T-helper 1 cell treated with Interleukin-12 subunit alpha and Interleukin-12 subunit beta and Interleukin-4 antibody, amounts not matched to agents 30 μg/mL and 1 μg/mL, for 36 hours (primary cell): ENCODE measurements around the gene AMHR2.
A peak's percentile ranks its signal among the peaks of the same experiment; 100 is the strongest.
"Not testable (repeated sequence)": the region's sequence is repeated elsewhere in the genome, so short reads cannot be mapped to it uniquely, and the experiment has no call there.

Experiments used
- H3K27ac Mint-ChIP-seq: one replicate; pipeline ENCODE4 v1.8.0; 2021; ENCODE audit warnings: mild to moderate bottlenecking, mixed read lengths
- H3K27me3 Mint-ChIP-seq: one replicate; pipeline ENCODE4 v1.8.0; 2021; ENCODE audit warnings: low read depth, mixed read lengths
- H3K36me3 Mint-ChIP-seq: one replicate; pipeline ENCODE4 v1.8.0; 2021; ENCODE audit warnings: low read depth, mixed read lengths
- H3K4me1 Mint-ChIP-seq: one replicate; pipeline ENCODE4 v1.8.0; 2021; ENCODE audit warnings: low read depth, mixed read lengths
- H3K4me3 Mint-ChIP-seq: one replicate; pipeline ENCODE4 v1.8.0; 2021; ENCODE audit warnings: mild to moderate bottlenecking, moderate library complexity, mixed read lengths
- H3K9me3 Mint-ChIP-seq: one replicate; pipeline ENCODE4 v1.8.0; 2021; ENCODE audit warnings: mixed read lengths

AMHR2 gene

DNA sequence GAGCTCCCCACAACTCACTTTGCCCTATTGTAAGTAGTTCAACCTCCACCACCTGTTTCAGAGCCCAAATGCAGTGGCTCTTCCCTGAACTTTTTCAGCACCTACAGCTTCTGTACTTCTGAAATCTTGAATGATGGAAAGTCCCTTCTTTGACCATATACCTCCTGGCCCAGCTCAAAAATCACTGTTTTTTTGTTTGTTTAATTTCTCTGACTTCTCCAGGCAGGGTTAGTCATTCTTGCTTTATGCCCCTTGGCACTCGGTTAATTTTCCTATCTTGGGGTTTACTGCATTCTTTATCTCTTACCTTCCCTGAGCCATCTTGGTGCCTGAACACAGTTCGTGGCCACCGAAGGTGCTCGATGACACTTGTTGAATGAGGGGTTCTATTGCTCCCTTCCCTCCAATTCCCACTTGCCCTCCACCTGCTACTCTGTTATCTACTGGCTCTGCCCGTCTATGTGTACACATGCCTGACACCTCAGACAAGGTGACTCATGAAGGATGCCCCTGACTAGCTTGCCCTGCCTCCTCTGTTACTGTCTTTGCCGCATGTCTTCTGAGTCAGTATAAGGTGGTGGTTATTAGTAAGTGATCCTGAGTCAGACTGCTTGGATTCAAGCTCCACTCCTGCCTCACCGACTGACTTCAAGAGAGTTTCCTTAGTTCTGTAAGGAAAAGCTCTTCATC, 4.4 kb downstream of the AMHR2 start:
- H3K27ac Mint-ChIP-seq = no peak overlapping the region

DNA sequence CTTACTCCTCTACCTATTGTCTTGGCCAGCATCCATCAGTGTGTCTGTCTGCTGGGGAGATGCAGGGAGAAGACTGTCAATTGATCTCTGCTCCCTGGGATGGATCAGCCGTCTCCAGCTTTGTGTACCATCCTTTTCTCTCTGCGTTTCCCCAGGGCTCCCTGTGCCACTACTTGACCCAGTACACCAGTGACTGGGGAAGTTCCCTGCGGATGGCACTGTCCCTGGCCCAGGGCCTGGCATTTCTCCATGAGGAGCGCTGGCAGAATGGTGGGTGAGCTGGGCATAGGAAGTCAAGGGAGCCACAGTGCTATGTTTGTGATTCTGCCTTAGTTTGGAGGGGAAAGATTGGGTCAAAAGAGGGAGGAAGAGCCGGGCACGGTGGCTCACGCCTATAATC, 5.1 kb downstream of the AMHR2 start:
- no peaks in the 10 kb centered on the region for H3K27me3 Mint-ChIP-seq
- H3K4me1 Mint-ChIP-seq = peaks cover 3% of the 10 kb centered on the region
- no peak overlapping the region for H3K4me3 Mint-ChIP-seq
- no peak overlapping the region for H3K27ac Mint-ChIP-seq
- no peaks in the 10 kb centered on the region for H3K9me3 Mint-ChIP-seq
- H3K36me3 Mint-ChIP-seq = no peaks in the 10 kb centered on the region

More for the DNA sequence above, 4.4 kb downstream of the AMHR2 start:
- no peak overlapping the region for H3K4me3 Mint-ChIP-seq
- H3K4me1 Mint-ChIP-seq = peaks cover 3% of the 10 kb centered on the region
- no peaks in the 10 kb centered on the region for H3K9me3 Mint-ChIP-seq
- no peaks in the 10 kb centered on the region for H3K27me3 Mint-ChIP-seq
- no peaks in the 10 kb centered on the region for H3K36me3 Mint-ChIP-seq

DNA sequence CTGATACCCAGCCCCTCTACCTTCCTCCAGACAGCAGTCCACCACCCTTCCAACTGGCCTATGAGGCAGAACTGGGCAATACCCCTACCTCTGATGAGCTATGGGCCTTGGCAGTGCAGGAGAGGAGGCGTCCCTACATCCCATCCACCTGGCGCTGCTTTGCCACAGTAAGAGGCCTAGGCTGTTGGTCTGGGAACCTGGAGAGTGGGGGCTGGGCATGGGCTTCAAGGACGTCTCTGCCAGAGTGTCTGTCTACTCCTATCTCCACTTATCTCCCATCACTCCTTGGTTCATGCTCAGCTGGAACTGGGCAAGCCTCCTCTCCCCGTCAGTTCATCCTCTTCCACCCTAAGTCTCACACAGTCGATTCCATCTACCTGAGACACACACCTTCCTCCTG, 6.5 kb downstream of the AMHR2 start:
- H3K27ac Mint-ChIP-seq = no peak overlapping the region

DNA sequence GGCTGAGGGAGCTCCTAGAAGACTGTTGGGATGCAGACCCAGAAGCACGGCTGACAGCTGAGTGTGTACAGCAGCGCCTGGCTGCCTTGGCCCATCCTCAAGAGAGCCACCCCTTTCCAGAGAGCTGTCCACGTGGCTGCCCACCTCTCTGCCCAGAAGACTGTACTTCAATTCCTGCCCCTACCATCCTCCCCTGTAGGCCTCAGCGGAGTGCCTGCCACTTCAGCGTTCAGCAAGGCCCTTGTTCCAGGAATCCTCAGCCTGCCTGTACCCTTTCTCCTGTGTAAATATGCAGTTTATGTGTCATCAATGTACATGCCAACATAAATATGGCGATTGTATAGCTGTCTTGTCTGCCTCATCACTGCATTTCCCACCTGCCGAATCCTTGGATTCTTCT, 7.5 kb downstream of the AMHR2 start:
- no peaks in the 10 kb centered on the region for H3K27me3 Mint-ChIP-seq
- peaks cover 3% of the 10 kb centered on the region for H3K4me1 Mint-ChIP-seq
- no peak overlapping the region for H3K27ac Mint-ChIP-seq
- H3K9me3 Mint-ChIP-seq = no peaks in the 10 kb centered on the region
- H3K4me3 Mint-ChIP-seq = no peak overlapping the region
- H3K36me3 Mint-ChIP-seq = no peaks in the 10 kb centered on the region

More for the DNA sequence above, 6.5 kb downstream of the AMHR2 start:
- H3K4me3 Mint-ChIP-seq = no peak overlapping the region
- H3K36me3 Mint-ChIP-seq = no peaks in the 10 kb centered on the region
- no peaks in the 10 kb centered on the region for H3K27me3 Mint-ChIP-seq
- no peaks in the 10 kb centered on the region for H3K9me3 Mint-ChIP-seq
- peaks cover 3% of the 10 kb centered on the region for H3K4me1 Mint-ChIP-seq

DNA sequence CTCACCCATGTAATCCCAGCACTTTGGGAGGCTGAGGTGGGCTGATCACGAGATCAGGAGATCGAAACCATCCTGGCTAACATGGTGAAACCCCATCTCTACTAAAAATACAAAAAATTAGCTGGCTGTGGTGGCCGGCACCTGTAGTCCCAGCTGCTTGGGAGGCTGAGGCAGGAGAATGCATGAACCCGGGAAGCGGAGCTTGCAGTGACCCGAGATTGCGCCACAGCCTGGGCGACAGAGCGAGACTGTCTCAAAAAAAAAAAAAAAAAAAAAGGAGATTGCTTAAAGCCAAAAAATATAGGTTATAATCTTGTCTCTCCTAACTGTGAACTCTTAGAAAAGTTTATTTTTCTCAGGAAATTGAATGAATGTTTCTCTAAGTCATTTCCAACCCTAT, 11.7 kb downstream of the AMHR2 start:
- H3K4me3 Mint-ChIP-seq, H3K36me3 Mint-ChIP-seq, H3K4me1 Mint-ChIP-seq, H3K27ac Mint-ChIP-seq, H3K9me3 Mint-ChIP-seq, H3K27me3 Mint-ChIP-seq: not testable (repeated sequence)

DNA sequence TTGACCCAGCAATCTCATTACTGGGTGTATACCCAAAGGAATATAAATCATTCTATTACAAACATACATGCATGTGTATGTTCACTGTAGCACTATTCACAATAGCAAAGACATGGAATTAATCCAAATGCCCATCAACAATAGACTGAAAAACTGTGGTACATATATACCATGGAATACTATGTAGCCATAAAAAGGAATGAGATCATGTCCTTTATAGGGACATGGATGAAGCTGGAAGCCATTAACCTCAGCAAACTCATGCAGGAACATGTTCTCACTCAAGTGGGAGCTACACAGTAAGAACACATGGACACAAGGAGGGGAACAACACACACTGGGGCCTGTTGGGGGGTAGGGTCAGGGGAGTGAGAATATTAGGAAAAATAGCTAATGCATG, 15.9 kb downstream of the AMHR2 start:
- not testable (repeated sequence) for H3K9me3 Mint-ChIP-seq, H3K4me3 Mint-ChIP-seq, H3K27me3 Mint-ChIP-seq, H3K27ac Mint-ChIP-seq
- Mint-ChIP-seq H3K4me1 (peaks cover 19% of the 10 kb centered on the region), H3K36me3 (peaks cover 18% of the 10 kb centered on the region)

DNA sequence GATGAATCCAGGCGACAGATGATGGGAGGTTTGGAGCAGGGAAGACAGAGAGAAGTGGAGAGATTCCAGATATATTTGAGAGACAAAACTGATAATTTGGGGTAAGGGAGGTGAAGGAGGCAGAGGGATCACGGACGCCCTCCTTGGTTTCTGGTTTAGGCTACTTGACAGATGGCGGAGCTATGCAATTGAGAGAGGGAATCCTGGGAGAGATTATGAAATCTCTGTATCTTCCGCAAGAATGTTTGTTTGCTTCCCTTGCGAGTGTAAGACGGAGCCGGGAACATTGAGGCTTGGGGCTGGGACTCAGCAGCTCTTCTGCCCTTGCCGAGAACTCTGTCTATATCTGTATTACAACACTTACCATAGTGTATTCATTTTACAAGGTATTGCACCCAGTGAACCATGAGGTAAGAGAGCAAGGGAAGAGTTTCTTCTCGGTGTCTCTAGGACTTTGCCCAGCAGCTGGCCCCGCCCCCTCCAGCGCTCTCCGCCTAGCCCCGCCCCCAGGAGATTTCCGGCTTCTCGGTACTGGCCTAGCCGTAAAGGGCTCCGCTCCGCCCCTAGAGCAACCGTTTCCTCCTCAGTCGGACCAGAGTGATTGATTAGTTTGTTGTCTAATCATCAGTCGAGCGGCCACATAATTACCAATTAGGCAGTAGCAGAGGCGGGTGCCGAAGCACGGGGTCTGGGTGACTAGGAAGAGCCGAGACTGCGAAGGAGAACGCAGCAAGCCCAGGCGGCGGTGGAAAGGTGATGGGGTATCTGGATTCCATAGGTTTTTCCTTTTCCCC, 17.6 kb downstream of the AMHR2 start, which contains the start of gene PRR13:
Gene PRR13, plus strand, starts transcription at position 695 of the 794 bp plus-strand sequence. CDS start 981 bp downstream, outside the sequence.
- Mint-ChIP-seq H3K4me1 (peaks cover 31% of the 10 kb centered on the region), H3K36me3 (peaks cover 31% of the 10 kb centered on the region), H3K4me3 (peak within 1 kb of the TSS; percentile 94), H3K27ac (peak within 1 kb of the TSS; percentile 92), H3K9me3 (no peaks in the 10 kb centered on the region), H3K27me3 (no peaks in the 10 kb centered on the region)

DNA sequence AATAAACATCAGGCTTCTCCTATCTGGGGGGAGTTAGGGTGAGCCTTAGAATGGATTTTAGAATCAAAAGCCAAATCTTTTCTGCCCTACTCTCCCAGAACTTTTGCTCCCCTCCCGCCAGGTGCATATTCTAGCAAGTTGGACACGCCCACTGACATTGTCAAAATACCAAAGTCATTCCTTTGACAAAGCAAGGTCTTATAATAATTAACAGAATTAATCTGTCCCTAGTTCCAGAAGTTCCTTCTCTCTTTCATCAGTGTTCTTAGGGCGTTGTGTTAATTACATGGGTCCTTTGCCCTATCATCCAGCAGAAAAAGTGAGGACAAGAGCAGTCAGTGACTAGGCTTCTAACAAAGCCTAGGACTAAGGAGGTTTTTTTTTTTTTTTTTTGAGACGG, 20.3 kb downstream of the AMHR2 start:
- H3K27me3 Mint-ChIP-seq = no peaks in the 10 kb centered on the region
- no peak overlapping the region for H3K27ac Mint-ChIP-seq
- peaks cover 36% of the 10 kb centered on the region for H3K4me1 Mint-ChIP-seq
- peak overlapping the region; percentile 50 for H3K4me3 Mint-ChIP-seq
- peaks cover 44% of the 10 kb centered on the region for H3K36me3 Mint-ChIP-seq
- H3K9me3 Mint-ChIP-seq = no peaks in the 10 kb centered on the region

DNA sequence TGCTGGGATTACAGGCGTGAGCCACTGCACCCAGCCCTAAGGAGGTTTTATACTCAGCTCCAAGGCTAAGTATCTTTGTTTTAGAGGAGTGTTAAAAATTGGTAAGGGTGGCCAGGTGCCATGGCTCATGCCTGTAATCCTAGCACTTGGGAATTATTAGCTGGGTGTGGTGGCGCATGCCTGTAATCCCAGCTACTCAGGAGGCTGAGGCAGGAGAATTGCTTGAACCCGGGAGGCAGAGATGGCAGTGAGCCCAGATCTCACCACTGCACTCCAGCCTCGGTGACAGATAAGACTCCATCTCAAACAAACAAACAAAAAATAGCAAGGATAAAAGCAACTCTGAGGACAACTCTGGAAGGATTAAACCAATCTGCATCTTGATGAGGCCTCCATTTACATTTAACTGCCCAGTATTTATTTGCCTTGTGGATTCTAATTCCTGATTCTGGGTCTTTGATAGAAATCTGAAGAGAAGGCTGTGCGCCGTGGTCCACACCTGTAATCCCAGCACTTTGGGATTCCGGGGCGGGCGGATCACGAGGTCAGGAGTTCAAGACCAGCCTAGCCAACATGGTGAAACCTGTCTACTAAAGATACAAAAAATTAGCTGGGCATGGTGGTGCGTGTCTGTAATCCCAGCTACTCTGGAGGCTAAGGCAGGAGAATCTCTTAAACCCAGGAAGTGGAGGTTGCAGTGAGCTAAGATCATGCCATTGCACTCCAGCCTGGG, 21.1 kb downstream of the AMHR2 start:
- H3K4me3 Mint-ChIP-seq, H3K27me3 Mint-ChIP-seq, H3K9me3 Mint-ChIP-seq, H3K27ac Mint-ChIP-seq: not testable (repeated sequence)
- Mint-ChIP-seq H3K4me1 (peaks cover 35% of the 10 kb centered on the region), H3K36me3 (peaks cover 44% of the 10 kb centered on the region)

DNA sequence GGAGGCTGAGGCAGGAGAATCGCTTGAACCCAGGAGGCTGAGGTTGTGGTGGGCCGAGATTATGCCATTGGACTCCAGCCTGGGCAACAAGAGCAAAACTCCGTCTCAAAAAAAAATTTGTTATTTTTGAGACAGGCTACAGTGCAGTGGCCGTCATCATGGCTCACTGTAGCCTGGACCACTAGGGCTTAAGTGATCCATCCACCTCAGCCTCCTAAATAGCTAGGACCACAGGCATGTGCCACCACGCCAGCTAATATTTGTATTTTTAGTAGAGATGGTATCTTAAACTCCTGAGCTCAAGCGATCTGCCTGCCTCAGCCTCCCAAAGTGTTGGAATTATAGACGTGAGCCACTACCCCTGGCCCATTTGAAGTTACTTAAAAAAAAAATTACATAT, 27.3 kb downstream of the AMHR2 start:
- Mint-ChIP-seq H3K36me3 (peaks cover 47% of the 10 kb centered on the region), H3K4me1 (peaks cover 36% of the 10 kb centered on the region)

DNA sequence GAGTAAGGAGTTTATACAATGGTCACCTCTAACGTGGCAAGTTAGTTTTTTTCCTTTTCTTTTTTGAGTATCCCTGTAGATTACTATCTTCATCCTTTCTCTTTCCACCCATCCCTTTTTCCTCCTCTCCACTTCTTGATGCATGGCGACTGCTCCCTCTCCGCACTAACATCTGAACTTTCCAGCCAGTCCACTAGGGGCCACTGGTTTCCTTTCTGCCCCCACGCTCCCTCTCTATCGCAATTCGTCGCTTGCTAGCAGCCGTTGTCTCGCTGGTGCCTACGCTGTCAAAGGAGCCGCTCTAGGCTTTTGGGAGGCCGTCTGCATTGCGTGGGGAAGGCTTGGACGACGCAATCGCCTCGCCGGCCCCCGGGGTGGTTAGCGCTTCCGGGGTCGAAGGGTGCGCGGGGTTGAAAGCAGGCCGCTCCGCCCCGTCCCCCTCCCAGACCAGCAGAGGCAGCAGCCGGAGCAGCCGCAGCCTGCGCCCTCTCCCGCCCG, 28.1 kb downstream of the AMHR2 start, which contains the start of gene PCBP2:
Gene PCBP2, plus strand, starts transcription at position 442 of the 498 bp plus-strand sequence. CDS start 2,699 bp downstream, outside the sequence.
- peaks cover 34% of the 10 kb centered on the region for H3K4me1 Mint-ChIP-seq
- H3K4me3 Mint-ChIP-seq = peak within 1 kb of the TSS; percentile 99
- H3K27me3 Mint-ChIP-seq = no peaks in the 10 kb centered on the region
- H3K36me3 Mint-ChIP-seq = peaks cover 46% of the 10 kb centered on the region
- H3K27ac Mint-ChIP-seq = peak within 1 kb of the TSS; percentile 100
- no peaks in the 10 kb centered on the region for H3K9me3 Mint-ChIP-seq

More for the DNA sequence above, 27.3 kb downstream of the AMHR2 start:
- H3K4me3 Mint-ChIP-seq = no peak overlapping the region
- H3K27me3 Mint-ChIP-seq = no peaks in the 10 kb centered on the region
- H3K9me3 Mint-ChIP-seq = no peaks in the 10 kb centered on the region
- no peak overlapping the region for H3K27ac Mint-ChIP-seq

DNA sequence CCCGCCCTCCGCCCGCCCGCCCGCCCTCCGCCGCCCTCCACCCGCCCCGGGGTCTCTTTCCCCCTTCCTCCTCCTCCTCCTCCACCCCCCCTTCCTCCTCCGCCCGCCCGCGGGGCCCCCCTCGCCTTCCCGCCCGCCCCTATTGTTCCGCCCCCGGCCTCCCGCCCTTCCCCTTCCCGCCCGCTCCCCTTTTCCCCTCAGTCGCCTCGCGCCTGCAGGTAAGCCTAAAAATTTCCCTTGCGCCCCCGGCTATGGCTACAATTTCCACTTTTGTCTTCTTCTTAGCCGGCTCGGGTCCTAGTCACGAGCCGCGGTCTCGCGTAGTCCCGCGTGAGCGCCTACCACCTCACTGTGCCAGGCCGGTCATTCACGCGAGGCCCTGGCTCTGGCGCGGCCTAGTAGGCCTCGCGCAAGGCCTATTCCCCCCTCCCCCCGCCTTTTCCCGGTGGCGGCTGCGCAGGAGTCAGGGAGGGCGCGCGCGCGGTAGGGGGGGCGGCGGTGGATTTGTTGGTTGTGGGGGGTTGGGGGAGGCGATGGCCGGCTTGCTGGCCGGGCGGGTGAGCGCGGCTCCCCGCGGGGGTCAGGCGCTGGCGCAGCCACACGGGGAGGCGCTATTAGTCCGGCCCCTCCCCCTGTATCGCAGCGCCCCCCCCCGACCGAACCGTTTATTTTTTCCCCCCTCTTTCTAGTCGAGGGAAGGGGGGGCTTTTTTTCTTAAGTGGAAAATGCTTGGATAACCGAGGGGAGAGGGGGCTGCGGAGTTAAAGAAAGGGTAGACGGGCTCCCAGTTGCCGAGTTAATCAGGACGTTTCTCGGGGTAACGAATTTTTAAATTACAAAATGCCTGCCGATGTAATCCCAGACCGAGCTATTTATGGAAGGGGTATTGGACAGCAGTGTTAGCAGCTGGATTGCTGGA, 28.8 kb downstream of the AMHR2 start:
- Mint-ChIP-seq H3K4me3 (peak overlapping the region; percentile 99), H3K27me3 (no peaks in the 10 kb centered on the region), H3K4me1 (peaks cover 34% of the 10 kb centered on the region), H3K9me3 (no peaks in the 10 kb centered on the region), H3K36me3 (peaks cover 45% of the 10 kb centered on the region), H3K27ac (peak overlapping the region; percentile 100)

DNA sequence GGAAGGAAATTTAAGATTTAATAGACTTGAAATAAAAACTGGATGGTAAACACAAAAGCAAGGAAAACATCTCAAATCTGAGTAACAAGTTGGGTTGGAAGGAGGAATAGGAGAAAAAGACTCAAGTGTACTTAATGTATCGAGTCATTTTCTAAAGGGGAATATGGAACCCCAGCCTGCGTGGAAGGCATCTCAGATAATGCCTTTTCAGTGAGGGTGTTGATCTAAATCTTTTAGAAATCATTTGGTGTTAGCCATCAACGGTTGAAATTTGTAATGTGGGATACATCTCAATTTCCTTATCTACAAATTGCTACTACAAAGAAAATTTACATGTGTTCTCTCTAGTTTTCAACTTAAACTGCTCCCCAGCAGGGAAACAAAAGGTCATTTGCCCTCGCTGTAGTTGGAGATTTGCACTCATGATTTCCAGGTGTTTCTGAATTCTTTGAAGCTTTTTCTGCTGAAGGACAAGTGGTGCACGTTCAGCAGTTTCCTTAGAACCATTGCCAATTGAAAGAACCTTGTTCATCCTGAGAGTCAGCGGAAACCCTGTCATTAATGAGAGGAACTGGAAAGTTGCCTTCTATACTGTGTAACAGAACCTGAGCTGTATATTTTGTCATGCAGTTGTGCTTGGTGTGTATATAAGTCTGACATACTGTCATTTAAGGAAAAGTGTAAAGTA, 30.4 kb downstream of the AMHR2 start:
- H3K27ac Mint-ChIP-seq = peak overlapping the region; percentile 36
- H3K36me3 Mint-ChIP-seq = peaks cover 41% of the 10 kb centered on the region
- H3K27me3 Mint-ChIP-seq = no peaks in the 10 kb centered on the region
- peak overlapping the region; percentile 99 for H3K4me3 Mint-ChIP-seq
- peaks cover 36% of the 10 kb centered on the region for H3K4me1 Mint-ChIP-seq
- H3K9me3 Mint-ChIP-seq = no peaks in the 10 kb centered on the region
